ENCODE data around the gene MYO5C.
A peak's percentile ranks its signal among the peaks of the same experiment; 100 is the strongest.
"Not testable (repeated sequence)": the region's sequence is repeated elsewhere in the genome, so short reads cannot be mapped to it uniquely, and the experiment has no call there.

Gene MYO5C

DNA sequence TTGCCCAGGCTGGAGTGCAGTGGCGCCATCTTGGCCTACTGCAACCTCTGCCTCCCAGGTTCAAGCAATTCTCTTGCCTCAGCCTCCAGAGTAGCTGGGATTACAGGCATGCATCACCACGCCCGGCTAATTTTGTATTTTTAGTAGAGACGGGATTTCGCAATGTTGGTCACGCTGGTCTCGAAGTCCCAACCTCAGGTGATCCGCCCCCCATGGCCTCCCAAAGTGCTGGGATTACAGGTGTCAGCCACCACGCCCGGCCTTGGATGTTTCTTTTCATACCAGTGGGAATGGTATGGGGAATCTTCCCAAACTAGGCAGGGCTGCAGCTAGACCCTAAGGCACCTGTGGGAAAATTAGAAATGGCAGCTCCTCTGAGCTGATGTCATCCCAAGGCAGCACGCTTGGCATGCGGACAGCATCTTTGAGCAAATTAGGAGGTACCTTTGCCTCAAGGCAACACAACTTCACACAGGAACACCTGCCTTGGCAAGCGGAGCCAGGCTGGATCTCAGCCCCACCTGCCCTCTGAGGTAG lies 56.5 kb downstream of the MYO5C start:
- not testable (repeated sequence) for DNase-seq

- DNase-seq, result no peak
Observed at GRCh38 chr15:52238149-52238548, 57.5 kb downstream of the MYO5C start.

GRCh38 chr15:52236013-52236412 lies 59.6 kb downstream of the MYO5C start:
- DNase-seq, result no peak

DNA sequence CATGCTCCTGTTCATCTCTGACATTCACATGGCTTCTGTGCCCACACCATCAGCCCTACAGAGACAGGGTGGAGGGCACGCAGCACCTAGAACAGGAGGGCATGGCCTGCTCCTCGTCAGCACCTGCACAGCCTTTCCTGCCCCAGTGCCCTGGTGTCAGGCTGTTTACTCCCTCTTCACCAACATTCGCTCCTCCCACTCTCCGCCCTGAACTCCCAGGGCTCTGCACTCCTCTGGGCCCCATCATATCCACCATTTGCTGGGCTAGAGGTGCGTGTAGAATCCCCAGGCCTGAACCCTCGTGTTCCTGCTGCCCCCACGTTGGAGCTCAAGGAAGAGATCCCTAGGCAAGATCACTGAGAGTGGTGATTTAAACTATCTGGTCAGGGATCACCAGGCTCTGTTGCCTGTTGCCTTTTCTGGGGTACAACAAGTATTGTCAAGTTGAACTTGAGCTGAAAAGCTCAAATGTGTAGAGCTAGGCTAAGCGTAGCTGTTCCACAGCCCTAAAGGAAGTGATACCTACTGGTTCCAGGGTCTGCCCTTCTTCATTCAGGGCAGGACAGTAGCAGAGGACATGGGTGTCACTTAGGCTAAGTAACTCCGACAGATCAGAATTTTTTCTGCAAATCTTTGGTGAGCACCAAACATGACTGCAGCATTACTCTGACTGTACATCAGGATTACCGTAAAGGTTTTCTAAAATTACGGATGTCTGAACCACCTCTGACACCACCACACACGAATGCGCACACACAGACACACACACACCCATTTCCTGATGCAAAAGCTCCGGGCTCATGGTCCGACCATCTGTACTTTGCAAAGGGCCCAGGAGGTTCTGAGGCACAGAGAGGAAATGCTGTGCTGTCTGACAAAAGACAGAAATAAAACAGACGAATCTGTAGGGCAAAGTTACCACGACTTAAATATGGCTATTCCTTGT lies 60.7 kb downstream of the MYO5C start:
- DNase-seq, result peak in 5 of 6 experiments; percentile 11 to 50 (median 41)

DNA sequence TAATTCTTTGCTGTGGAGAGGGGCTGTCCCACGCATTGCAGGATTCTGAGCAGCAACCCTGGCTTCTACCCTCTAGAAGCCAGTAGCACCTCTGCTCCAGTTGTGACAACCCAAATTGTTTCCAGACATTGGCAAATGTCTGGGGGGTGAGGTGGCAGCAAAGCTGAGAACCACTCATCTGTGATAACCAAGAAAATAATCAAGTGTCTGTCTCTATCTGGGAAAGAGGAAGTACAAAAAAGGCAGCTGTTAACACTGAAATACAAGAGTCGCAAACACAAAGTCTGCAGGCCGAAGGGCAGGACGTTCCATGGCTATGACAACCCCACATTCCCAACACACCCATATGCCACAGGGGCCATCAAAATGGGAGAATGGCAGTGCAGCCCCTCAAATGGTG lies 62.2 kb downstream of the MYO5C start:
- no peak for DNase-seq

GRCh38 chr15:52232327-52232726 lies 63.3 kb downstream of the MYO5C start:
- peak in 1 of 6 experiments; percentile 6 for DNase-seq

DNA sequence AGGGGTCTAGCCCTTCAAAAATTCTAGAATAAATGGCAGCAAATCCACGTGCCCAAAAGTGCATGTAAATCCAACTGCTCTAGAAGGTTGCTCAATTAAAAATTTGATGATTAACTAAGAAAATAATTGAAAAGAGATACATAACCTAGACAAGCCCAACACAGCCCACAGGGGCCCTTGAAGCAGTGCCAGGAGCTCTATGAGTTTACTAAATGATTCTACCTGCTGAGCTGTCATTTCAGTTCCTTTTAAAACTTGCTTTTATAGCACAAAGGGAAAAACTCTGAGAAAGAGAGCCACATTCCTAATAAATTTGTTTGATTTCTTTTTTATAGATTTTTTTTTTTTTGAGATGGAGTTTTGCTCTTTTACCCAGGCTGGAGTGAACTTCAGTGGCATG lies 65.5 kb downstream of the MYO5C start:
- DNase-seq, result no peak

DNA sequence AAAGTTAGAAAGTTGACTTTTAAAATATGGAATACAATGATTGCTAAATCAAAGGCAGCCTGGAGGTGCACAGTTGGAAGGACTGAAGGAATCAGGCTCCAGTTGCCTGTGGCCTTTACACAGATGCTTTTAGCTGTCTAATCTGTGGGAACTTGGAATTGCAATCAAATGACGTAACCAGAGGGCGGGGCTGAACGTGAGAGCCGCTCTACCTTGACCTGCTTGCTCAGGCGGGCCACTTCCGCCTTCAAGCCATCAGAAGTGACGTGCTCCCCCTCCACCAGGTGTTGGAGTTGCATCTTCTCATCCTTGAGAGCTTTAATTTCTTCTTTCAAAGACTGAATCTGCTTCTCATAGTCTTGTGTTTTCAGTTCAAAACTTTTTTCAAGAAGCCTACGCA lies 66.7 kb downstream of the MYO5C start:
- no peak for DNase-seq

- DNase-seq, result peak in 5 of 6 experiments; percentile 27 to 72 (median 50)
Observed at GRCh38 chr15:52227456-52227855, 68.1 kb downstream of the MYO5C start.

DNA sequence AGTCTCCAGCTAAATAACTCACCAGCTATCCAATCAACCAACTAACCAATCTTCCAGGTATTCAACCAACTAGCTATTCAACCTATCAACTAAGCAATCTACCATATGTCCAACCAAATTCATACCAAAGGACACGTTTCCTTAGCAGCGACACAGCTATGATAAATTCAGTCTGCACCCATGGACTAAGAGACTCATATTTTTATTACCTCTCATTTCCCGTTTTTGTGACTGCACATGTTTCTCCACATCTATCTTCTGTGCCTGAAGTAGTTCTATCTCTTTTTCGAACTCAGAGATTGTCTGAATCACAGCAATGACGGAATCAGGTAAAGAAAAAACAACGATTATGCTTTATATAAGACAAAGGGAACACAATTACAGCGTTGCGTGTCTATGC lies 70.4 kb downstream of the MYO5C start:
- DNase-seq, result no peak

- DNase-seq, result no peak
Observed at GRCh38 chr15:52224211-52224610, 71.4 kb downstream of the MYO5C start.

DNA sequence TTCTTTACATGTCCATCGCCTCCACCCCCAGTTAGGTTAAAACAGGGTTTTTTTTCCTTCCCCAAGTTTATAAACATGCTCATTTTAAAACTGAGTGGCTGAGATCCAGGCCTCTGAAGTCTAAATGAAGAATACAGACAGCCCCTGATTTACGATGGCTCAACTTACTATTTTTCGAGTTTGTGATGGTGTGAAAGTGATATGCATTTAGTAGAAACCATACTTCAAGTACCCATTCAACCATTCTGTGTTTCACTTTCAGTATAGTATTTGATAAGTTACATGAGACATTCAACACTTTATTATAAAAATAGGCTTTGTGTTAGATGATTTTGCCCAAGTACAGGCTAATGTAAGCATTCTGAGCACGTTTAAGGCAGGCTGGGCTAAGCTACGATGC lies 73.9 kb downstream of the MYO5C start:
- peak in 1 of 6 experiments; percentile 25 for DNase-seq

- DNase-seq, result peak in 1 of 6 experiments; percentile 27
Observed at GRCh38 chr15:52220937-52221660, 74.5 kb downstream of the MYO5C start.

DNA sequence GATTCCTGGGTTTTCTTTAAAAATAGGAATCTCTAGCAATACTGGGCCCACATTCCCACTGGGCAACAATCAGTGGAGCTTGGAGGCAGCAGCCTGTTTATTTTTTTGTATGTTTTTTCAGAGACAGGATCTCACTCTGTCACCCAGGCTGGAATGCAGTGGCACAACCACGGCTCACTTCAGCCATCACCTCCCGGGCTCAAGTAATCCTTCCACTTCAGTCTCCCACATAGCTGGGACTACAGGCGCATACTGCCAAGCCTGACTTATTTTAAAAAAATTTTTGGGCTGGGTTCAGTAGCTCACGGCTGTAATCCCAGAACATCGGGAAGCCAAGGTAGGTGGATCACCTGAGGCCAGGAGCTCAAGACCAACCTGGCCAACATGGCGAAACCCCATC lies 75.4 kb downstream of the MYO5C start:
- DNase-seq, result no peak

GRCh38 chr15:52218816-52219215 lies 76.8 kb downstream of the MYO5C start:
- no peak for DNase-seq

- DNase-seq, result no peak
Observed at GRCh38 chr15:52218371-52218770, 77.2 kb downstream of the MYO5C start.

DNA sequence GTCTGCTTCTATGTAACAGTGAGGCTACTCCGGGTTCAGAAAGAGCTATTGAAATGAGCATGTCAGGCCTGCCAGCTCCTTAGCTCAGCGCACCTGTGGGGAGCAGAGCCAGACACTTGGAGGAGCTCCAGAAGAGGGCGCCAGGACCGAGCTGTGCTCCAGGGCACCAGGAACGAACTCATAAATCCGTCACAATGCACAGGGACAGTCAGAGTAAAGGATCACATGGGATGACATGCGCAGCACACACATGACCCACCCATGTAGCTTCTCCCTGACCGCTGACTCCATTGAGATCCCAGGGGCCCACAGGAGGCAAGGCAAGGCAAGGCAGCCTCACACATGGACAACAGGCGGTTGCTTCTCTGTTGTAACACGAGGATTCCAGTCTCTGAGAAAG lies 78.4 kb downstream of the MYO5C start:
- no peak for DNase-seq

DNA sequence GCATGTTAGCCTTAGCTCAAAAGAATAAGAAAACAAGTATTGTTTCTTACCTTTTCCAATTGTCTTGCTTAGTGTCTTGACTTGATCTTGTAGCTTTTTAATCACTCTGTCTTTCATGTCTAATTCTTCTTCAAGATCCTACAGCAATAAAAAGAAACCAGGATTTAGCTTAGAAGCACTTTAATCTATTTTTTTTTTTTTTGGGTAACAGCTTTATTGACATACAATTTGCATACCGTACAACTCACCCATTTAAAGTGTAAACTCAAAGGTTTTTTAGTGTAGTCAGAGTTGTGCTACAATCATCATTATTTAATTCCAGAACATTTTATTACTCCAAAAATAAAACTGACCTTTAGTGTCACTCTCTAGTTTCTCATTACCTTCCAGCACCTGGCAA lies 81.1 kb downstream of the MYO5C start:
- no peak for DNase-seq

- DNase-seq, result no peak
Observed at GRCh38 chr15:52213206-52213605, 82.4 kb downstream of the MYO5C start.

DNA sequence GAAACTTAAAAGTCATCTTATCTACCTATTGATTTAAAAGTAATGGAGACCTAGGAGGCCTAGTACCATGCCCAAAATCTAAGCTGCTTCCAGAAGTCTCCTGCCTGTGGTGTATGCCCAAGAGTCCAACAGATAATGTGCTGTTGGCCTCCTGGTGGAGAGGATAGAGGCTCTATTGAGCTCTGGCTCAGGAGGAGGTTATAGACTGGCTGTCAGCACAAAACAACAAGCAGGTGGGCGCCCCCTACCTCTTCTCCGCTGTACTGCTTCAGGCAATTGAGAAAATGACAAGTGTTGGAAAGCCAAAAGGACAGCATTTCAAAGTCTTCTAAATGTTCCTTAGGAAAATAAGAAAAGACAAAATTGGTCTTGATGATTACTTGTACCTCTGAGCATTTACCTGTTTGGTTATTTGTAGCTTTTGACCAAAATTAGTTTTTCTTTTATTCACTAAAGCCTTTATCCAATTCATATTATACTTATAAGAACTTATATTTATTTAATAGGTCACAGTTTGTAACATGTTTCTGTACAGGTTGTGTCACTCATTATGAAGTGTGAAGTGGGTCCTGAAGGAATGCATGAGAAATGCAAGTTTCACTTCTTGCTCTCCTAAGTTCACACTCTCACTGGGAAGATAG lies 87.2 kb downstream of the MYO5C start:
- DNase-seq, result peak; percentile 49 to 72 (median 65)

DNA sequence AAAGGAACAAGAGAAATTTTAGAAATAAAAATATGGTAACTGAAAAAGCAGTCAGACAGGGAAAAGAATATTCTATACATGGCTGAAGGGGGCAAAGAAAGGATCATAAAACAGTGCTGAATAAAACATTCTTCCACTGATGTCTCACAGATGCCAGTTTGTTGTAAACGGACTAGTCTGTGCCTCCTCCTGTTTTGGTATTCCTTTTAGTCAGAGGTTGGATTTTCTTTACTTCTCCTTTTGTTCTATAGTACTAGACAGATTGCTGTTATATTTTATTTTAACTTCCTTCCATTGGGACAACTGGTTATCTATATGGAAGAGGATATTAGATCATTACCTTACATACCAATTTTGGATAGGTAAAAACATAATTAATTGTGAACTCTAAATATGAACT lies 88.4 kb downstream of the MYO5C start:
- no peak for DNase-seq

GRCh38 chr15:52206446-52206845 lies 89.2 kb downstream of the MYO5C start:
- no peak for DNase-seq

DNA sequence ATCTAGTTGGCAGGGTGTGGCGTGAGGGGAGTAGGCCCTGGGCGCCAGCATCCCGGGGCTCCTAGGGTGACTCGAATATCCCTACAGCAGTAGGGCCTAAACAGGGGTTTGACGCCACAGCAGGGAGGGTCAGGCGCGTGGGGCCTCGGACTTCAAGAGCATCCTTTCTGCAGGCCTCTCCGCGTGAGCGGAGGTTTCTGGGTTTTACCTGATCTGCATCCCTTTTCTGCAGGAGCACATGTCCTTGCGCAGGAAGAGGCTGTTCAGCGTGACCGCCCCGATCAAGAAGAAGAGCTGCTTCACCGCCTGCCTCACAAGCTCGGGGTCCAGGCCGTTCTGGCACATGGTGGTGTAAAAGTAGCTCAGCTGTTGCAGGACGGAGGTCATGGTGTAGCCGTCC lies 90.9 kb downstream of the MYO5C start:
- DNase-seq, result no peak
